ENCODE results near the gene LRRK1.

LRRK1 gene

GRCh38 chr15:101111570-101112262, 192.6 kb downstream of the LRRK1 start:
- Histone ChIP-seq H3K27ac (ENCODE audit: low read length) (no peak overlapping the region), H3K9ac (ENCODE audit: low read depth, low read length) (no peak overlapping the region), H2AFZ (ENCODE audit: low read depth, low read length) (no peak overlapping the region), H3K79me2 (ENCODE audit: insufficient read depth, low read length) (no peaks in the 10 kb centered on the region), H3K4me3 (ENCODE audit: low read depth in 1 of 2, low read length in 2 of 2) (no peak overlapping the region), H4K20me1 (ENCODE audit: insufficient read depth, low read length) (no peaks in the 10 kb centered on the region), H3K4me2 (ENCODE audit: insufficient read depth, low read length) (no peak overlapping the region), H3K27me3 (ENCODE audit: insufficient read depth, low read length, poor library complexity) (no peaks in the 10 kb centered on the region), H3K4me1 (ENCODE audit: insufficient read depth, low read length) (no peaks in the 10 kb centered on the region), H3K36me3 (ENCODE audit: insufficient read depth, low read length) (no peaks in the 10 kb centered on the region), H3K9me3 (ENCODE audit: insufficient read depth, low read length, severe bottlenecking) (peaks cover 2% of the 10 kb centered on the region)
- DNase-seq = no peak
- TF ChIP-seq CTCF (IDR thresholded peaks at IDR 0.05; ENCODE audit: borderline replicate concordance, extremely low read depth, low read length, poor library complexity, severe bottlenecking) = no peak
- peak; percentile 56; the same call in 2 of the 3 replicates for ATAC-seq (ENCODE audit: insufficient read depth, low read depth)

- no peak overlapping the region for H3K4me2 ChIP-seq (ENCODE audit: insufficient read depth, low read length)
- H3K36me3 ChIP-seq (ENCODE audit: insufficient read depth, low read length) = no peaks in the 10 kb centered on the region
- no peaks in the 10 kb centered on the region for H3K79me2 ChIP-seq (ENCODE audit: insufficient read depth, low read length)
- H3K9ac ChIP-seq (ENCODE audit: low read depth, low read length) = no peak overlapping the region
- no peak overlapping the region for H3K4me3 ChIP-seq (ENCODE audit: low read depth in 1 of 2, low read length in 2 of 2)
- TF ChIP-seq EZH2 (IDR thresholded peaks at IDR 0.05; ENCODE audit: borderline replicate concordance, low read depth, low read length, severe bottlenecking) (no peak), CTCF (IDR thresholded peaks at IDR 0.05; ENCODE audit: borderline replicate concordance, extremely low read depth, low read length, poor library complexity, severe bottlenecking) (no peak)
- H4K20me1 ChIP-seq (ENCODE audit: insufficient read depth, low read length) = no peaks in the 10 kb centered on the region
- H3K27ac ChIP-seq (ENCODE audit: low read length) = no peak overlapping the region
- H3K9me3 ChIP-seq (ENCODE audit: insufficient read depth, low read length, severe bottlenecking) = peaks cover 2% of the 10 kb centered on the region
- ATAC-seq (ENCODE audit: insufficient read depth, low read depth) = no peak
- H3K27me3 ChIP-seq (ENCODE audit: insufficient read depth, low read length, poor library complexity) = no peaks in the 10 kb centered on the region
- no peak overlapping the region for H2AFZ ChIP-seq (ENCODE audit: low read depth, low read length)
- no peaks in the 10 kb centered on the region for H3K4me1 ChIP-seq (ENCODE audit: insufficient read depth, low read length)
- no peak for DNase-seq
Measured at GRCh38 chr15:101112336-101113113, 193.4 kb downstream of the LRRK1 start.

GRCh38 chr15:101113114-101114005, 194.2 kb downstream of the LRRK1 start:
- H3K4me1 ChIP-seq (ENCODE audit: insufficient read depth, low read length) = no peaks in the 10 kb centered on the region
- H4K20me1 ChIP-seq (ENCODE audit: insufficient read depth, low read length) = no peaks in the 10 kb centered on the region
- no peaks in the 10 kb centered on the region for H3K79me2 ChIP-seq (ENCODE audit: insufficient read depth, low read length)
- DNase-seq (no peak), ATAC-seq (ENCODE audit: insufficient read depth, low read depth) (no peak)
- no peak overlapping the region for H3K4me2 ChIP-seq (ENCODE audit: insufficient read depth, low read length)
- no peaks in the 10 kb centered on the region for H3K36me3 ChIP-seq (ENCODE audit: insufficient read depth, low read length)
- H3K9me3 ChIP-seq (ENCODE audit: insufficient read depth, low read length, severe bottlenecking) = no peaks in the 10 kb centered on the region
- H3K27me3 ChIP-seq (ENCODE audit: insufficient read depth, low read length, poor library complexity) = no peaks in the 10 kb centered on the region
- H2AFZ ChIP-seq (ENCODE audit: low read depth, low read length) = no peak overlapping the region
- H3K4me3 ChIP-seq (ENCODE audit: low read depth in 1 of 2, low read length in 2 of 2) = no peak overlapping the region
- no peak overlapping the region for H3K9ac ChIP-seq (ENCODE audit: low read depth, low read length)
- no peak for TF ChIP-seq EZH2 (IDR thresholded peaks at IDR 0.05; ENCODE audit: borderline replicate concordance, low read depth, low read length, severe bottlenecking)
- H3K27ac ChIP-seq (ENCODE audit: low read length) = no peak overlapping the region
